Fibroblast of the aortic adventitia (primary cell): ENCODE results near the gene N4BP2L2. TPM values are rescaled to one million over a fixed set of nuclear protein-coding genes. Genes with fewer than 3 reads are reported as not detected.

Experiments used
- DNase-seq: peaks from one replicate; pipeline ENCODE4 v3.0.0-alpha.2; 2010; ENCODE audit warnings: low read depth
- H3K4me3 ChIP-seq: 2 replicates; pipeline ENCODE4 v1.5.1; 2011; ENCODE audit warnings: low read depth, mild to moderate bottlenecking, control low read depth, low read length, moderate library complexity
- CTCF ChIP-seq: IDR thresholded peaks from 2 replicates; pipeline ENCODE4 v1.5.1; 2011; ENCODE audit warnings: mild to moderate bottlenecking, low read length, control low read depth, inconsistent platforms; ENCODE audit not compliant: insufficient read depth
- total RNA-seq: library from RNA; depleted of rRNA; stranded (reverse); fragments of >200 nt; gene quantifications from 2 replicates; pipeline ENCODE4 v1.2.3, GENCODE V29; 2012; ENCODE audit warnings: low replicate concordance

N4BP2L2 gene
- total RNA-seq, 1 donor, result 157 TPM

DNA sequence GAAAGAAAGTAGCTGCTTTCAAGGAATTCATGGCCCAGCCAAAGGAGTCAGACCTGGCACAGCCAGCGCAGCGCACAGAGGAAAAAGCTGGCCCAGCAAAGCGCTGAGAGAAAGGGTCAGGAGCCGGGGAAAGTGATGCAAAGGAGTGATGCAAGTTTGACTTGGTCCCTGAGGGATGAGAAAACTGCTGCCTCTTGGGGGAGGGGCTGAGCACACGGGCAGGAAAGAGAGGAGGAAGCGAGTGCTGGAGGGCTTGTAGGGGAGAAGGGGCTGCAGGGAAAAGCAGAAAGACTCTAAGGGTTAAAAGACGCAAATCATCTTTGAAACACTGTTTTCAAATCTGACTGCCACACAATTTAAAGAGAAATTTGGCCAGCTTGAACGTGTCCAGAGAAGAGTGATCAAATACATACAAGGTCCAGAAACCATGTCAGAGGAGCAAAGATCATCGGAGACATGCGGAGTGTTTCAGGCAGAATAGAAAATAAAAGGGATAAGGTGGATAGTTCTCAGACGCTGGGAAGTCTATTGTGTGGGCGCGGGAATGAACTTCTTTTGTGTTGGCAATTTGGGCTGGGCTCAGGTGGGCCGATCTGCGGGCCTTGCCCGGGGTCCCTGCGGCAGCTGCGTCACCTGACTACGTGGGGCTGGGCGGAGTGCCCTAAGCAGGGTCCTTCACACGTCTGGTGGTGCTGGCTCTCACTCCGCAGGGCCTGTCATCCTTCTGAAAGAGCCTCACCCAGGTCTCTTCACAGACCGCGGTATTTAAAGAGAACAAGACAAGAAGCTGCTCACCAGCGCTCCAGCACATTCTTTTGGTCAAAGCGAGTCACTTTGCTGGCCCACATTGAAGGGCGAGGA, 128.8 kb downstream of the N4BP2L2 start:
- peak overlapping the region; percentile 14 for H3K4me3 ChIP-seq
- no peak for TF ChIP-seq CTCF
- DNase-seq, result peak; percentile 84

GRCh38 chr13:32409001-32409313, 129.6 kb downstream of the N4BP2L2 start:
- DNase-seq, result no peak
- H3K4me3 ChIP-seq, result no peak overlapping the region
- TF ChIP-seq CTCF, result no peak

- no peak overlapping the region for H3K4me3 ChIP-seq
- TF ChIP-seq CTCF, result no peak
- no peak for DNase-seq
These were observed 130.1 kb downstream of the N4BP2L2 start for GRCh38 chr13:32408296-32409000.

DNA sequence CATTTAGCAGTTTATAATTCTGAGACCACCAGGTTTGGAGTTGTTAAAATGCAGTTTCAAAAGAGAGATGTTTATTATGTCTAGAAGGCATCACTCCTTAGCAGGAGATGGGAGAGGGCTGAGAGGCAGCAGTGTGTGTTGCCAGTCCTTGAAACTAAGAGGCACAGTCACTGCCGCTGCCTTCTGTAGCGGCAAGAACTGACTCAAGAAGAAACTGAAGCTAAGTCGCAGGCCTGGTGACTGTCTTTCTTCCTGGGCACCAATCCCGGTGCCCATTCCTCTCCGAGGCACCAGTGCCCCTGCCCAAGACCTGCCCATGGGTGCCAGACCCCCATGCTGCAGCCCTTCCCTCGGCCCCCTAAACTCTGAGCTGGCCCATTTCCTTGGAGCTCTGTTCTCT, 130.7 kb downstream of the N4BP2L2 start:
- no peak for TF ChIP-seq CTCF
- H3K4me3 ChIP-seq, result no peak overlapping the region

DNA sequence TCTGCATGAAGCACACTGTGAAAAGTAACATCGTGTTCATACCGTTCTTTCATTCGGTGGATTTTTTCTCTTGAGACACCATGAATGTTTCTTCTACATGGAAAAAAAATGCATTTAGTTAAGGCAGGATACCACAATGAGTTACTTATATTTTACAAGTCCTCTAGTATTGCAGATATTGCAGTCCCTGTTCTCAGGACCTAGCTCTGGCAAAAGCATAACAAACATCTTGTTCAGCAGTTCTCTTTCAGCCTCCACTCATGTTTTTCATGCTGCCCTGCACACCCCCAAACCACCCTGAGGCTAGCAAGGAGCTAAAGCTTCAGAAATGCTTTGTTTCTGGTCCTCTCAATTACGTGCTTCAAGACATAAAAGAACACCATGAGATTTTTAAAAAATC, 135.5 kb downstream of the N4BP2L2 start:
- no peak for DNase-seq
- H3K4me3 ChIP-seq, result no peak overlapping the region
- no peak for TF ChIP-seq CTCF

More for the DNA sequence above, 130.7 kb downstream of the N4BP2L2 start:
- no peak for DNase-seq

GRCh38 chr13:32391101-32391619, 147.4 kb downstream of the N4BP2L2 start:
- no peak for TF ChIP-seq CTCF
- no peak for DNase-seq

More at GRCh38 chr13:32391101-32391619, 147.4 kb downstream of the N4BP2L2 start:
- H3K4me3 ChIP-seq, result no peak overlapping the region
